Measurements from ENCODE around the gene CD1D. TPM values are rescaled to one million over a fixed set of nuclear protein-coding genes. Genes with fewer than 3 reads are reported as not detected.
"Not testable (repeated sequence)": the region's sequence is repeated elsewhere in the genome, so short reads cannot be mapped to it uniquely, and the experiment has no call there.

Gene CD1D
- total RNA-seq, 1 donor from 2014 or later: 1.5 TPM

DNA sequence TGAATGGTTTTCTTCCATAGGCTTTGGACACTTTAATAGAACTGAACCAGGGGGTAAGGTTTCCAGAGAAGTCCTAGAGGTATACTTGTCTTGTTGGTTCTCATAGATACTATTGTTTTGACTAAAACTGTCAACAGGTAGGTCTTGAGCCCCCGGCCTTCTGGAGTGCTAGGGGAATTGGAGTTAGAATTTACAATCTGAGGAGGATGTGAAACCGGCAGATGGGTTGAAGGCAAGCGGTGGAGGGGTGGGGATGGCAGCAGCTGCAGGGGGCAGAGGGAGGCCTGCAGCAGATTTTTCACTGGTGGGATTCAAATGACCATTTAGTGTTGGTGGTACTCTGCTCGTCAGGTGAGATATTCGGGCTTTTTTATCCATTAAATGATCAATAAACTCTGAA lies 4.3 kb upstream of the CD1D start:
- no peaks in the 10 kb centered on the region for H3K9me3 Mint-ChIP-seq (ENCODE audit: unreplicated experiment)
- H3K27ac Mint-ChIP-seq (ENCODE audit: unreplicated experiment): no peak overlapping the region
- DNase-seq (ENCODE audit: low spot score): no peak
- no peak for TF ChIP-seq CTCF (IDR thresholded peaks at IDR 0.05; ENCODE audit: unreplicated experiment)
- H3K27me3 Mint-ChIP-seq (ENCODE audit: unreplicated experiment): peaks cover 8% of the 10 kb centered on the region
- H3K36me3 Mint-ChIP-seq (ENCODE audit: low read depth, unreplicated experiment): no peaks in the 10 kb centered on the region
- no peak overlapping the region for H3K4me3 Mint-ChIP-seq (ENCODE audit: unreplicated experiment)
- H3K4me1 Mint-ChIP-seq (ENCODE audit: unreplicated experiment): peaks cover 16% of the 10 kb centered on the region

DNA sequence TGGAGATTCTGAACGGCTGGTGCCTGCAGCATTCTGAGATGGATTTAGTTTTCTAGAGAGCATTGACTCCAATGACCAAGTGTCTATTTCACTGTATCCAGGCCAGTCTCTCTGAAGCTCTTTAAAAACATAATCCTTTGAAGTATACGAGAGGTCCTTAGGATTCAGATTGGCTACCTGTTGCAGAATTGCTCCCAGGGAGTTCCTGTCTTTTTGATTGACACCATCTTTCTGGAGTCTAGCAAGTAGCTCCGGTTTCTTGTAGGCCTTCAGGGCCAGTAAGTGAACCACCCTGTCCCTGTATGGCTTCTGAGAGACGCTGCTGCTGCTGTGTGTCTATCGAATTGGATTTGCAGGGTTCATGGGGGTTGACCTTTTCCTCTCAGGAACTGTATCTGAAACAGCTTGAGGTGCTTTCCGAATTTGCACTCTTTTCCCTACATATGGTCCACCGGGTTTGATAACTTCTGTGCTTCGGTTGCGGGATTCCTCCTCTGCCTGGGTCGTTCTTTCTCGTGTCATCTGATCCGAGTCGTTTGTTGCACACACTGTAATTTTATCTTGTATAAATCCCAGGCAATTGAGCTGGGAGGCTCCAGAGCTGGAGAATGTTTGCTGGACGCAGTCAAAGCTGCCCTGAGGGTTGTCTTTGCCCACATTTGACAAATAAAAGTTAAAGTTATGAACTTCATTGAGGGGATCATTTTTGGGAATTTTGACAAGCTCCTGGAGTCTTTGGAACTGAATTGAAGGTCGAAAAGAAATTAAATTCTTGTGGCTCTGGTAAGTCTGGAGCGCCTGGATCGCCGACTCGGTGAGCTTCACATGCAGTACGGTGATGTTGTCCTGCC lies 3.6 kb upstream of the CD1D start:
- DNase-seq (ENCODE audit: low spot score); H3K27ac Mint-ChIP-seq (ENCODE audit: unreplicated experiment); H3K9me3 Mint-ChIP-seq (ENCODE audit: unreplicated experiment); H3K36me3 Mint-ChIP-seq (ENCODE audit: low read depth, unreplicated experiment): not testable (repeated sequence)
- Mint-ChIP-seq H3K27me3 (ENCODE audit: unreplicated experiment) (peaks cover 13% of the 10 kb centered on the region), H3K4me3 (ENCODE audit: unreplicated experiment) (peak overlapping the region; percentile 53), H3K4me1 (ENCODE audit: unreplicated experiment) (peaks cover 18% of the 10 kb centered on the region)

- DNase-seq (ENCODE audit: low spot score): peak; percentile 89
- Mint-ChIP-seq H3K4me1 (ENCODE audit: unreplicated experiment) (peaks cover 18% of the 10 kb centered on the region), H3K4me3 (ENCODE audit: unreplicated experiment) (peak overlapping the region; percentile 53), H3K36me3 (ENCODE audit: low read depth, unreplicated experiment) (peaks cover 4% of the 10 kb centered on the region), H3K9me3 (ENCODE audit: unreplicated experiment) (no peaks in the 10 kb centered on the region), H3K27me3 (ENCODE audit: unreplicated experiment) (peaks cover 18% of the 10 kb centered on the region), H3K27ac (ENCODE audit: unreplicated experiment) (no peak overlapping the region)
- TF ChIP-seq CTCF (IDR thresholded peaks at IDR 0.05; ENCODE audit: unreplicated experiment): no peak
These were observed 2.8 kb upstream of the CD1D start for GRCh38 chr1:158177700-158178450.

DNA sequence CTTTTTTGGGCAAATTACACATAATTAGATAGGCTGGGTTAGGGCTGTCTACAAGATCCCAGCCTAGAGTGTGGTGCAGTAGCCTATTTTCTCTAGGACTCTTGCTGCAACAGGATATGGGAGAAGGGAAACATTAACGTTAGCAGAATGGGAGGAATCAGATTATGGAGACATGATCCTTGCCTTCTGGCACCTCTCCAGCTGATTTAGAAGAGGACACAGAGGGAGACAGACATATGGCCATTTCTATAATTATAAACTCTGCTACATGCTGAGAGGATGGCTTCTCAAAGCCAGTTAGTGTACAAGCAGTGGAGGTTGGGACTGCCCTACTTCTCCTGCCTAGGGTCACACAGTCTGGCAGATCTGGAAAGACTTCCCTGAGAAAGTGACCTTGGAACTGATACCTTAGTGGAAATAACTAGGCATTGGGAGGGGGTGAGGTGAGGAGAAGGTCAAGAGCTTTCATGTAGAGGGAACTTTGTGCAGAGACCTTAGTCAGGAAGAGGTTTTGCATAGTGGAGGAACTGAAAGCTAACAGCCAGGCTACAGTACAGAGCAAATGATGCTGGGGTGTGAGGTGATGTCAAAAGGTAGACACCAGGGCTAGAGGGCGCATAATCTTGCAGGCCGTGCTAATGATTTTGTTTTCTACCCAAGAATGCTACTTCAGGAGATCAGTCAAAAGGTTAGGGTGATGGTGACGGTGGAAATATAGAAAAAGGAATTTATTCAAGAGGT lies 1.2 kb upstream of the CD1D start:
- Mint-ChIP-seq H3K4me1 (ENCODE audit: unreplicated experiment) (peaks cover 24% of the 10 kb centered on the region), H3K27ac (ENCODE audit: unreplicated experiment) (no peak overlapping the region), H3K36me3 (ENCODE audit: low read depth, unreplicated experiment) (peaks cover 4% of the 10 kb centered on the region), H3K27me3 (ENCODE audit: unreplicated experiment) (peaks cover 18% of the 10 kb centered on the region), H3K4me3 (ENCODE audit: unreplicated experiment) (peak overlapping the region; percentile 97), H3K9me3 (ENCODE audit: unreplicated experiment) (no peaks in the 10 kb centered on the region)
- no peak for TF ChIP-seq CTCF (IDR thresholded peaks at IDR 0.05; ENCODE audit: unreplicated experiment)
- no peak for DNase-seq (ENCODE audit: low spot score)

DNA sequence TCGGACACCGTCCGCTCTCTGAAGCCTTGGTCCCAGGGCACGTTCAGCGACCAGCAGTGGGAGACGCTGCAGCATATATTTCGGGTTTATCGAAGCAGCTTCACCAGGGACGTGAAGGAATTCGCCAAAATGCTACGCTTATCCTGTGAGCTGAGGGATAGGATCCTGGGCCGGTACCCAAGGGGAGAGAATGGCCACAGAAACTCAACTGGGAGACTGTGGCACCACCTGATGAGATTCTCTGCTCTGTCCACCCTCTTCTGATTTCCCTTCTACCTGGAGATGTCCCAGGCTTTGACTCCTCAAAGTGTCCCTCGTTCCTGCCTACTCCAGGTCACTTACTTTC lies 855 bp downstream of the CD1D start:
- no peak for TF ChIP-seq CTCF (IDR thresholded peaks at IDR 0.05; ENCODE audit: unreplicated experiment)
- DNase-seq (ENCODE audit: low spot score): no peak
- H3K9me3 Mint-ChIP-seq (ENCODE audit: unreplicated experiment): no peaks in the 10 kb centered on the region
- peaks cover 4% of the 10 kb centered on the region for H3K36me3 Mint-ChIP-seq (ENCODE audit: low read depth, unreplicated experiment)
- peak overlapping the region; percentile 97 for H3K4me3 Mint-ChIP-seq (ENCODE audit: unreplicated experiment)
- H3K27me3 Mint-ChIP-seq (ENCODE audit: unreplicated experiment): peaks cover 18% of the 10 kb centered on the region
- peak overlapping the region; percentile 12 for H3K27ac Mint-ChIP-seq (ENCODE audit: unreplicated experiment)
- peaks cover 25% of the 10 kb centered on the region for H3K4me1 Mint-ChIP-seq (ENCODE audit: unreplicated experiment)
